ACHN (cell line): Measurements from ENCODE around the gene CDH26.
"Not testable (repeated sequence)": the region's sequence is repeated elsewhere in the genome, so short reads cannot be mapped to it uniquely, and the experiment has no call there.

Experiments
- DNase-seq: peaks from one replicate; pipeline ENCODE4 v3.0.0-alpha.2; 2015
- in situ Hi-C: cut with HindIII; loops from 2 replicates; pipeline ENCODE4 v1.10.0; 2017; ENCODE audit warnings: low sequenced_read_pairs, low pct_ligation_motif_present, low pct_unique_long_range_greater_than_20kb

The CDH26 gene

GRCh38 chr20:60035486-60035885, 77.3 kb downstream of the CDH26 start:
- in situ Hi-C loops, result no loop called here
- no peak for DNase-seq

- DNase-seq, result no peak
- in situ Hi-C loops, result no loop called here
Observed at GRCh38 chr20:60036346-60036745, 78.1 kb downstream of the CDH26 start.

GRCh38 chr20:60036746-60037499, 78.7 kb downstream of the CDH26 start:
- in situ Hi-C loops, result no loop called here
- DNase-seq, result peak; percentile 78

GRCh38 chr20:60038400-60039008, 80.3 kb downstream of the CDH26 start:
- in situ Hi-C loops, result no loop called here
- DNase-seq, result no peak

- in situ Hi-C loops, result no loop called here
- DNase-seq, result no peak
Observed at GRCh38 chr20:60039526-60039925, 81.3 kb downstream of the CDH26 start.

GRCh38 chr20:60040471-60041162, 82.4 kb downstream of the CDH26 start:
- DNase-seq, result no peak
- in situ Hi-C loops, result no loop called here

GRCh38 chr20:60041436-60042165, 83.4 kb downstream of the CDH26 start:
- DNase-seq, result peak; percentile 85
- in situ Hi-C loops, result not testable (repeated sequence)

GRCh38 chr20:60043435-60043834, 85.2 kb downstream of the CDH26 start:
- in situ Hi-C loops, result no loop called here

GRCh38 chr20:60046011-60046413, 87.8 kb downstream of the CDH26 start:
- in situ Hi-C loops, result no loop called here
- DNase-seq, result no peak

More at GRCh38 chr20:60043435-60043834, 85.2 kb downstream of the CDH26 start:
- no peak for DNase-seq

- in situ Hi-C loops, result no loop called here
- DNase-seq, result no peak
Observed at GRCh38 chr20:60046436-60046835, 88.2 kb downstream of the CDH26 start.

- in situ Hi-C loops, result no loop called here
- no peak for DNase-seq
Observed at GRCh38 chr20:60046860-60047259, 88.6 kb downstream of the CDH26 start.

- in situ Hi-C loops, result no loop called here
- no peak for DNase-seq
Observed at GRCh38 chr20:60048634-60049521, 90.7 kb downstream of the CDH26 start.

- DNase-seq, result no peak
- in situ Hi-C loops, result no loop called here
Observed at GRCh38 chr20:60049601-60050000, 91.4 kb downstream of the CDH26 start.

- in situ Hi-C loops, result no loop called here
- peak; percentile 13 for DNase-seq
Observed at GRCh38 chr20:60050193-60050947, 92.1 kb downstream of the CDH26 start.

- DNase-seq, result no peak
- in situ Hi-C loops, result no loop called here
Observed at GRCh38 chr20:60051911-60052310, 93.7 kb downstream of the CDH26 start.

GRCh38 chr20:60052322-60052721, 94.1 kb downstream of the CDH26 start:
- in situ Hi-C loops, result no loop called here
- no peak for DNase-seq

- no peak for DNase-seq
- in situ Hi-C loops, result no loop called here
Observed at GRCh38 chr20:60053125-60053817, 95.0 kb downstream of the CDH26 start.
